GM19468 (cell line): ENCODE measurements around the gene ACTC1.

Source experiments
- ATAC-seq: cut with Tn5 transposase; IDR thresholded peaks from one replicate; pipeline ENCODE4 v1.9.1; 2021; ENCODE audit warnings: mild to moderate bottlenecking, moderate library complexity, moderate number of reproducible peaks; ENCODE audit not compliant: unreplicated experiment; ENCODE audit errors: extremely low read depth

Gene ACTC1

GRCh38 chr15:34768530-34768929, 26.8 kb downstream of the ACTC1 start:
- ATAC-seq, result no peak

- no peak for ATAC-seq
Measured at GRCh38 chr15:34765741-34766140, 29.6 kb downstream of the ACTC1 start.

- no peak for ATAC-seq
Measured at GRCh38 chr15:34760909-34761308, 34.4 kb downstream of the ACTC1 start.

- ATAC-seq, result no peak
Measured at GRCh38 chr15:34759992-34760391, 35.4 kb downstream of the ACTC1 start.

GRCh38 chr15:34759347-34759746, 36.0 kb downstream of the ACTC1 start:
- no peak for ATAC-seq

GRCh38 chr15:34757262-34757661, 38.1 kb downstream of the ACTC1 start:
- no peak for ATAC-seq

GRCh38 chr15:34755419-34755773, 40.0 kb downstream of the ACTC1 start:
- no peak for ATAC-seq

GRCh38 chr15:34754674-34755418, 40.5 kb downstream of the ACTC1 start, which contains the start of gene GJD2:
GJD2 (minus strand) TSS chr15:34754998; CDS start chr15:34754488, 510 bp downstream.
- no peak for ATAC-seq

- no peak for ATAC-seq
Measured at GRCh38 chr15:34754171-34754601, 41.2 kb downstream of the ACTC1 start.

GRCh38 chr15:34753236-34753894, 42.0 kb downstream of the ACTC1 start:
- no peak for ATAC-seq

- no peak for ATAC-seq
Measured at GRCh38 chr15:34749691-34750090, 45.7 kb downstream of the ACTC1 start.
